Transverse colon (tissue), 4 donors: Measurements from ENCODE around the gene SS18.

ENCODE experiments used
- POLR2A ChIP-seq: fragments of 450-650 bp; IDR thresholded peaks from one replicate; pipeline ENCODE4 v1.6.1; 2016; ENCODE audit warnings: antibody characterized with exemption, mild to moderate bottlenecking, moderate library complexity
- POLR2AphosphoS5 ChIP-seq, 3 donors: sonication (generic); formaldehyde crosslinking; IDR thresholded peaks; one replicate each; pipeline ENCODE4 v1.6.1; 2016; ENCODE audit warnings: antibody characterized with exemption in 3 of 3
- TF ChIP-seq, protein P1 (sequence below), 5 experiments: fragments of 200-600 bp in 3 of 5; fragments of 450-650 bp in 2 of 5; sonication (generic) in 3 of 5; IDR thresholded peaks; 1 replicate in 2 of 5; 2 replicates in 3 of 5; pipeline ENCODE4 v1.5.1; 2016 to 2017; ENCODE audit warnings: antibody characterized with exemption in 5 of 5, inconsistent platforms in 3 of 5, mild to moderate bottlenecking in 2 of 5, moderate library complexity in 1 of 5

DNA sequence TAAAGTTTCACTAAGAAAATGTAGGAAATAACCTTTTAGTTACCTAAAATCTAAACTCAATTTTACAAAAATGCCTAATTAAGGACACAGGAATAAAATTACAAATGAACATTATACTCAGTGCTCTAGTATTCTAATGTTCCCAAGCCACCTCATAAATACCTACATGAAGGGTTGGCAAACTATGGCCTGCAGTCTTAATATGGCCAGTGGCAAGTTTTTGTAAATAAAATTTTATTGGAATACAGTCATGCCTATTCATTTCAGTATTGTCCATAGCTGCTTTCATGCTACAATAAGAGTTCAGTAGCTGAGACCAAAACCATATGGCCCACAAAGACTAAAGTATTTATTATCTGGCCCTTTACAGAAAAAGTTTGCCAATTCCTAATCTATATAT lies 53.8 kb downstream of the SS18 start:
- TF ChIP-seq, protein P1, sequence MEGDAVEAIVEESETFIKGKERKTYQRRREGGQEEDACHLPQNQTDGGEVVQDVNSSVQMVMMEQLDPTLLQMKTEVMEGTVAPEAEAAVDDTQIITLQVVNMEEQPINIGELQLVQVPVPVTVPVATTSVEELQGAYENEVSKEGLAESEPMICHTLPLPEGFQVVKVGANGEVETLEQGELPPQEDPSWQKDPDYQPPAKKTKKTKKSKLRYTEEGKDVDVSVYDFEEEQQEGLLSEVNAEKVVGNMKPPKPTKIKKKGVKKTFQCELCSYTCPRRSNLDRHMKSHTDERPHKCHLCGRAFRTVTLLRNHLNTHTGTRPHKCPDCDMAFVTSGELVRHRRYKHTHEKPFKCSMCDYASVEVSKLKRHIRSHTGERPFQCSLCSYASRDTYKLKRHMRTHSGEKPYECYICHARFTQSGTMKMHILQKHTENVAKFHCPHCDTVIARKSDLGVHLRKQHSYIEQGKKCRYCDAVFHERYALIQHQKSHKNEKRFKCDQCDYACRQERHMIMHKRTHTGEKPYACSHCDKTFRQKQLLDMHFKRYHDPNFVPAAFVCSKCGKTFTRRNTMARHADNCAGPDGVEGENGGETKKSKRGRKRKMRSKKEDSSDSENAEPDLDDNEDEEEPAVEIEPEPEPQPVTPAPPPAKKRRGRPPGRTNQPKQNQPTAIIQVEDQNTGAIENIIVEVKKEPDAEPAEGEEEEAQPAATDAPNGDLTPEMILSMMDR (IDR thresholded peaks at IDR 0.05) = no peak
- no peak for TF ChIP-seq POLR2AphosphoS5 (IDR thresholded peaks at IDR 0.05)
- TF ChIP-seq POLR2A = no peak
